Measurements from ENCODE around the gene ENTPD6.

DNA sequence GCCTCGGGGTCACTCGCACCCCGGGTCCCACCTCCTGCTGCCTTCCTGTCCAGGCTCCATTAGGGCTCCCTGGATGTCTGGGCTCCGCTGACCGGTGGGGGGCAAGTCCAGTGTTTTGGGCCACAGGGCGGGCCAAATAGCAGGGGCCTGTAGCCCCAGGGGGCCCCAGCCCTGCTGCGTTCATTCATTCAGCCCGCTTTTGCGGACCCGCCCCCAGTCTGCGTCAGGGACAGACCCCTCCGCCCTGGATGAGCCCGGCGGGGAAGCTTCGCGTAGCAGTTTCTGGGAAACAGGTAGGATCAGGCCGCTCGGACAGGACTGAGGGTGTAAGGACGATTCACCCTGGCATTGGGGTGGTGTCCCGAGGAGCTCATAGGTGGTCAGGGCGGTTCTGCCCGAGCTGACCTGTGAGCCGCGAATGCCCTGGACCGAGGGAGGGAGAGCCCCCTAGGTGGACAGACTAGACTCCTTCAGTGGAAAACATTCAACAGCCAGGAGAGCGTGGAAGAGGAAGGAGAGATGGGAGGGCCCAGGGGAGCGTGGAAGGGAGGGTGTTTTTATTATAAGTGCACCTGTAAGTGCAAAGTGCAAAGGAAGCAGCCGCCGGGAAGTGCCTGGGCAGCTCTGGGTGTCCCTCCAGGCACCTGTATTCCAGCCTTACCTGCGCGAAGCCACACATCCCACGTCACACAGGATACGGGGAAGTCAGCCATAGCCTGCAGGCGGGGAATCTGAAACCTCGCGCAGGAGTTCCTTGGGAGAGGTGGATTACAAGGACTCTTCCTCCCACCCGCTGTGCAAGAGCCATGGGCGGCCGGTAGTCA is 662 bp downstream of the ENTPD6 start:
- TF ChIP-seq, protein P1, sequence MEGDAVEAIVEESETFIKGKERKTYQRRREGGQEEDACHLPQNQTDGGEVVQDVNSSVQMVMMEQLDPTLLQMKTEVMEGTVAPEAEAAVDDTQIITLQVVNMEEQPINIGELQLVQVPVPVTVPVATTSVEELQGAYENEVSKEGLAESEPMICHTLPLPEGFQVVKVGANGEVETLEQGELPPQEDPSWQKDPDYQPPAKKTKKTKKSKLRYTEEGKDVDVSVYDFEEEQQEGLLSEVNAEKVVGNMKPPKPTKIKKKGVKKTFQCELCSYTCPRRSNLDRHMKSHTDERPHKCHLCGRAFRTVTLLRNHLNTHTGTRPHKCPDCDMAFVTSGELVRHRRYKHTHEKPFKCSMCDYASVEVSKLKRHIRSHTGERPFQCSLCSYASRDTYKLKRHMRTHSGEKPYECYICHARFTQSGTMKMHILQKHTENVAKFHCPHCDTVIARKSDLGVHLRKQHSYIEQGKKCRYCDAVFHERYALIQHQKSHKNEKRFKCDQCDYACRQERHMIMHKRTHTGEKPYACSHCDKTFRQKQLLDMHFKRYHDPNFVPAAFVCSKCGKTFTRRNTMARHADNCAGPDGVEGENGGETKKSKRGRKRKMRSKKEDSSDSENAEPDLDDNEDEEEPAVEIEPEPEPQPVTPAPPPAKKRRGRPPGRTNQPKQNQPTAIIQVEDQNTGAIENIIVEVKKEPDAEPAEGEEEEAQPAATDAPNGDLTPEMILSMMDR (tag by site-specific recombination; IDR thresholded peaks at IDR 0.05) = no peak; the same call in 1 of the 2 replicates
- TF ChIP-seq ZNF302 (tag by site-specific recombination; IDR thresholded peaks at IDR 0.05; ENCODE audit: low read depth) (no peak), ZNF114 (tag by site-specific recombination; IDR thresholded peaks at IDR 0.05) (no peak)

Measured in HEK293 (cell line).